KMS-11 (cell line): ENCODE data around the gene CYP17A1.

Experiments
- H2AFZ ChIP-seq: fragments of 200-600 bp; sonication (generic); 2 replicates; pipeline ENCODE4 v1.6.1; 2016; ENCODE audit warnings: antibody characterized with exemption, mixed run types, low read depth
- H3K27ac ChIP-seq: fragments of 200-600 bp; sonication (generic); 2 replicates; pipeline ENCODE4 v1.6.1; 2016; ENCODE audit warnings: mild to moderate bottlenecking, mixed run types
- H3K27me3 ChIP-seq: fragments of 200-600 bp; sonication (generic); 2 replicates; pipeline ENCODE4 v1.6.1; 2017; ENCODE audit warnings: mild to moderate bottlenecking, low read depth, mixed run types, moderate library complexity; ENCODE audit not compliant: insufficient read depth
- H3K36me3 ChIP-seq: fragments of 200-600 bp; sonication (generic); 2 replicates; pipeline ENCODE4 v1.6.1; 2017; ENCODE audit warnings: mild to moderate bottlenecking, mixed run types; ENCODE audit not compliant: insufficient read depth
- H3K4me1 ChIP-seq: fragments of 200-600 bp; sonication (generic); 2 replicates; pipeline ENCODE4 v1.6.1; 2016; ENCODE audit warnings: mild to moderate bottlenecking, low read depth, mixed run types; ENCODE audit not compliant: poor library complexity, severe bottlenecking
- H3K4me2 ChIP-seq: fragments of 200-600 bp; sonication (generic); 2 replicates; pipeline ENCODE4 v1.7.0; 2016; ENCODE audit warnings: mild to moderate bottlenecking, mixed run types
- H3K4me3 ChIP-seq: fragments of 200-600 bp; sonication (generic); IDR thresholded peaks from 2 replicates; pipeline ENCODE4 v1.6.1; 2017; ENCODE audit warnings: low read depth, low read length, mixed read lengths; ENCODE audit not compliant: insufficient read depth
- H3K79me2 ChIP-seq: fragments of 200-600 bp; sonication (generic); 2 replicates; pipeline ENCODE4 v1.6.1; 2016; ENCODE audit warnings: low read depth, mixed run types; ENCODE audit not compliant: insufficient read depth
- H3K9ac ChIP-seq: fragments of 200-600 bp; sonication (generic); 2 replicates; pipeline ENCODE4 v1.6.1; 2016; ENCODE audit warnings: mild to moderate bottlenecking, mixed run types
- H4K20me1 ChIP-seq: fragments of 200-600 bp; sonication (generic); 2 replicates; pipeline ENCODE4 v1.6.1; 2016; ENCODE audit warnings: mild to moderate bottlenecking, mixed run types; ENCODE audit not compliant: insufficient read depth
- CTCF ChIP-seq: fragments of 200-600 bp; sonication (generic); conservative IDR thresholded peaks from 2 replicates; pipeline ENCODE4 v1.6.1; 2017; ENCODE audit warnings: low read depth, mild to moderate bottlenecking, antibody characterized with exemption, low read length, moderate library complexity, mixed read lengths

CYP17A1 gene

GRCh38 chr10:102781921-102782557, 55.2 kb downstream of the CYP17A1 start:
- TF ChIP-seq CTCF, result no peak
- Histone ChIP-seq H2AFZ (no peak overlapping the region), H3K27ac (no peak overlapping the region), H3K79me2 (peaks cover 28% of the 10 kb centered on the region; the same call in 1 of the 2 replicates), H3K9ac (no peak overlapping the region), H3K36me3 (no peaks in the 10 kb centered on the region), H4K20me1 (no peaks in the 10 kb centered on the region), H3K4me1 (peaks cover 49% of the 10 kb centered on the region), H3K27me3 (no peaks in the 10 kb centered on the region), H3K4me2 (peak overlapping the region; percentile 34; the same call in 1 of the 2 replicates), H3K4me3 (no peak overlapping the region)

GRCh38 chr10:102781090-102781920, 55.9 kb downstream of the CYP17A1 start:
- Histone ChIP-seq H3K4me3 (no peak overlapping the region), H3K4me1 (peaks cover 57% of the 10 kb centered on the region), H3K79me2 (peaks cover 31% of the 10 kb centered on the region; the same call in 1 of the 2 replicates), H3K27me3 (no peaks in the 10 kb centered on the region), H4K20me1 (no peaks in the 10 kb centered on the region), H3K9ac (no peak overlapping the region), H3K27ac (no peak overlapping the region), H3K4me2 (peak overlapping the region; percentile 34; the same call in 1 of the 2 replicates), H3K36me3 (no peaks in the 10 kb centered on the region), H2AFZ (no peak overlapping the region)
- no peak for TF ChIP-seq CTCF
